Immature natural killer cell (primary cell): ENCODE measurements around the gene NQO2. TPM values are rescaled to one million over a fixed set of nuclear protein-coding genes. Genes with fewer than 3 reads are reported as not detected.
"Not testable (repeated sequence)": the region's sequence is repeated elsewhere in the genome, so short reads cannot be mapped to it uniquely, and the experiment has no call there.

Source experiments
- DNase-seq, 3 donors: peaks; one replicate each; pipeline ENCODE4 v3.0.0; 2022; ENCODE audit warnings: mixed read lengths in 1 of 3
- H3K27ac Mint-ChIP-seq, 6 donors: one replicate each; pipeline ENCODE4 v1.8.0; 2020; ENCODE audit warnings: mixed read lengths in 6 of 6, mild to moderate bottlenecking in 5 of 6, inconsistent platforms in 4 of 6, moderate library complexity in 3 of 6
- H3K27me3 Mint-ChIP-seq, 3 donors: one replicate each; pipeline ENCODE4 v1.8.0; 2020 to 2021; ENCODE audit warnings: low read depth in 3 of 3, mild to moderate bottlenecking in 3 of 3, mixed read lengths in 3 of 3, moderate library complexity in 3 of 3, inconsistent platforms in 1 of 3
- H3K36me3 Mint-ChIP-seq, 3 donors: one replicate each; pipeline ENCODE4 v1.8.0; 2020; ENCODE audit warnings: mixed read lengths in 3 of 3, inconsistent platforms in 2 of 3, mild to moderate bottlenecking in 2 of 3
- H3K4me1 Mint-ChIP-seq, 2 donors: one replicate each; pipeline ENCODE4 v1.8.0; 2020; ENCODE audit warnings: inconsistent platforms in 2 of 2, mild to moderate bottlenecking in 2 of 2, mixed read lengths in 2 of 2, moderate library complexity in 1 of 2
- H3K4me3 Mint-ChIP-seq, 5 donors: one replicate each; pipeline ENCODE4 v1.8.0; 2020; ENCODE audit warnings: mild to moderate bottlenecking in 5 of 5, mixed read lengths in 5 of 5, inconsistent platforms in 3 of 5, moderate library complexity in 3 of 5
- H3K9me3 Mint-ChIP-seq, 6 donors: one replicate each; pipeline ENCODE4 v1.8.0; 2020; ENCODE audit warnings: mild to moderate bottlenecking in 6 of 6, mixed read lengths in 6 of 6, inconsistent platforms in 4 of 6, moderate library complexity in 3 of 6
- polyA plus RNA-seq, 3 donors: library from polyadenylated mRNA; unstranded; fragments of 300-500 nt; fragmentation: Illumina TruSeq; gene quantifications; one replicate each; pipeline ENCODE4 v1.2.3, GENCODE V29; 2021

NQO2 gene
- polyA plus RNA-seq, 3 donors from 2014 or later, result 55.5 to 74.7 (median 67.9) TPM

DNA sequence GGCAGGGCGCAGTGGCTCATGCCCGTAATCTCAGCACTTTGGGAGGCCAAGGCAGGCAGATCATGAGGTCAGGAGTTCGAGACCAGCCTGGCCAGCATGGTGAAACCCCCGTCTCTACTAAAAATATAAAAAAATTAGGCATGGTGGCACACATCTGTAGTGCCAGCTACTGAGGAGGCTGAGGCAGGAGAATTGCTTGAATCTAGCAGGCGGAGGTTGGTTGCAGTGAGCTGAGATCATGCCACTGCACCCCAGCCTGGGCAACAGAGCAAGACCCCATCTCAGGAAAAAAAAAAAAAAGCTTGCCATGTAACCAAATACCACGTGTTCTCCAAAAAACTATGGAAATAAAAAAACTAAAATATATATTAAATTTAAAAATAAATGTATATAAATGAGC lies 26.5 kb upstream of the NQO2 start:
- DNase-seq, H3K36me3 Mint-ChIP-seq, H3K9me3 Mint-ChIP-seq: not testable (repeated sequence)
- H3K4me1 Mint-ChIP-seq, result peaks cover 45 to 66% of the 10 kb centered on the region in 2 donors
- H3K27me3 Mint-ChIP-seq, result peaks cover 3 to 14% (median 3%) of the 10 kb centered on the region in 3 donors
- H3K27ac Mint-ChIP-seq, result peak overlapping the region in 5 of 6 donors; percentile 79 to 95 (median 85)
- peak overlapping the region; percentile 64 to 92 (median 89) for H3K4me3 Mint-ChIP-seq

DNA sequence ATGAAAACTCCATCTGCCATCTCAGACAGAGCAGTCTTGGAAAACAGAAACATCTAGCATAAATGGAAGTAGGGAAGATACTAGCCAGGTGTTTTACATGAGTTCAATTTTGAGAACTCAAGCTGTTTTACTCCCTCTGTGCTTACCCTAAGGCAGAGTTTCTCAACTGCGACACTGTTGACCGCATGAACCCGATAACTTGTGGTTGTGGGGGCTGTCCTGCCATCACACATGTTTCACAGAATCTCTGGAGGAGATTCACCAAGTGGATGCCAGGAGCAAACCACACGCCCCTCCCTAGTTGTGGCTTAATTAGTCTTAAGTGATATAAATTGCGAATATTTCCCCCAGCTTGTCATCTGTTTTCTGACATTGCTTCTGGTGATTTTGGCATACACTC lies 26.0 kb upstream of the NQO2 start:
- peaks cover 3 to 14% (median 3%) of the 10 kb centered on the region in 3 donors for H3K27me3 Mint-ChIP-seq
- H3K36me3 Mint-ChIP-seq, result no peaks in the 10 kb centered on the region
- peak overlapping the region; percentile 25 to 81 (median 70) for H3K27ac Mint-ChIP-seq
- DNase-seq, result peak; percentile 67 to 69 (median 69)
- H3K4me3 Mint-ChIP-seq, result peak overlapping the region; percentile 57 to 83 (median 68)
- H3K4me1 Mint-ChIP-seq, result peaks cover 42 to 61% of the 10 kb centered on the region in 2 donors
- H3K9me3 Mint-ChIP-seq, result peaks cover 0 to 2% (median 0%) of the 10 kb centered on the region in 6 donors

DNA sequence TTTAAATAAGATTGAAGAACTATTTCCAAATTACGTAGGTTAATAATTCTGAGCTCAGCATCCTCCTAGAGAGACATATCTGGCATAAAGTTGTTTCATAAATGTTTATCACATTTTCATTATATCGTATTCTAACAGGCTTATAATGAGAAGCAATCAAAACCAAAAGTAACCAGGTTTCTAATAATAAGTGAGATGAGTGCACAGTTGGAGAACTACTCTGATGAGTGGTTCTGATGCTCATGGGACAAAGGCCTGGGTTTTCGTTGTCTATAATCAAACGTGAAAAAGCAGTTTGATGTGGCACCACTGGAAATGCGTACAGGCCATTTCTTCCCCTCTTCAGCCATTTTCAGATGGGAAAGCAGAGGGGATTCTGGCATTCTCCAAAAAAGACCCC lies 23.6 kb upstream of the NQO2 start:
- DNase-seq, result no peak

DNA sequence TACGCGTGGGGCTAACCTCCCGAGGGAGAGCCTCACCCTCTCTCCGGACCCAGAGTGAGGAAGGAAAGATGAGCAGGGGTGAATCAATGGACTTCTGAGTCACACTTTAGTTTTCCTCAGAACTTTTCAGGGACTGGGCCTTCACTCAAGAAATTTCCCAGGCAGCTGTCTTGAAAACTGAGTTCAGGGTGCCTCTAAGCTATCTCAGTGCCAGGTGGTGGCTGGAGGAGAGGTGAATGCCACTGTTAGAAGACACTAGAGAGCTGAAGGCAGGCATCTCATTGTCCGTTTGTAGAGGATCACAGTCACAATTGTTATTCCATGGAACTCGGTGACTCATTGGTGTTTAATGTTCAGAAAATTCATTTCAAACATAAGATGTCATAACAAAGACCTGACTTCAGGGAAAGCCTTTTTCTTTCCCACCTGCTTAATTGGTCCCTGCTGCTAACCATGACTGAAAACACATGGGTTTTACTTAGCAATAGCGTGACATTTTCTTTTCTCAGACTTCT lies 23.1 kb upstream of the NQO2 start:
- peaks cover 0 to 15% (median 3%) of the 10 kb centered on the region in 3 donors for H3K27me3 Mint-ChIP-seq
- no peak for DNase-seq
- H3K4me1 Mint-ChIP-seq, result peaks cover 25 to 37% of the 10 kb centered on the region in 2 donors

More for the DNA sequence above, 23.6 kb upstream of the NQO2 start:
- H3K9me3 Mint-ChIP-seq, result peaks cover 0 to 2% (median 0%) of the 10 kb centered on the region in 6 donors
- peaks cover 26 to 40% of the 10 kb centered on the region in 2 donors for H3K4me1 Mint-ChIP-seq
- peaks cover 0 to 16% (median 3%) of the 10 kb centered on the region in 3 donors for H3K27me3 Mint-ChIP-seq
- H3K36me3 Mint-ChIP-seq, result no peaks in the 10 kb centered on the region
- H3K4me3 Mint-ChIP-seq, result peak overlapping the region in 1 of 5 donors; percentile 38
- no peak overlapping the region for H3K27ac Mint-ChIP-seq

DNA sequence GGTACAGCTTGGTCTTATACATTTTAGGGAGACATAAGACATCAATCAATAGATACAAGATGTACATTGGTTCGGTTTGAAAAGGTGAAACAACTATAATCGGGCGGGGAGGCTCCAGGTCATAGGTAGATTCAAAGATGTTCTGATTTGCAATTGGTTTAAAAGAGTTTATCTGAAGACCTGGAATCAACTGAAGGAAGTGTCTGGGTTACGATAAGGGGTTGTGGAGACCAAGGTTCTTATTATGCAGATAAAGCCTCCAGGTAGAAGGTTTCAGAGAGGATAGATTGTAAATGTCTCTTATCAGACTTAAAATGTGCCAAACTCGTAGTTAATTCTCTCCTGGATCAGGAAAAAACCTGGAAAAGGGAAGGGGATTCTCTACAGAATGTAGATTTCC lies 22.4 kb upstream of the NQO2 start:
- Mint-ChIP-seq H3K36me3 (no peaks in the 10 kb centered on the region), H3K9me3 (peaks cover 0 to 2% (median 0%) of the 10 kb centered on the region in 6 donors), H3K27ac (no peak overlapping the region), H3K4me1 (peaks cover 19 to 30% of the 10 kb centered on the region in 2 donors), H3K27me3 (peaks cover 0 to 10% (median under 1%) of the 10 kb centered on the region in 3 donors), H3K4me3 (no peak overlapping the region)
- DNase-seq, result no peak

More for the DNA sequence above, 23.1 kb upstream of the NQO2 start:
- Mint-ChIP-seq H3K27ac (peak overlapping the region in 2 of 6 donors; percentile 39 to 67), H3K4me3 (peak overlapping the region in 1 of 5 donors; percentile 57), H3K9me3 (peaks cover 0 to 2% (median 0%) of the 10 kb centered on the region in 6 donors), H3K36me3 (no peaks in the 10 kb centered on the region)

DNA sequence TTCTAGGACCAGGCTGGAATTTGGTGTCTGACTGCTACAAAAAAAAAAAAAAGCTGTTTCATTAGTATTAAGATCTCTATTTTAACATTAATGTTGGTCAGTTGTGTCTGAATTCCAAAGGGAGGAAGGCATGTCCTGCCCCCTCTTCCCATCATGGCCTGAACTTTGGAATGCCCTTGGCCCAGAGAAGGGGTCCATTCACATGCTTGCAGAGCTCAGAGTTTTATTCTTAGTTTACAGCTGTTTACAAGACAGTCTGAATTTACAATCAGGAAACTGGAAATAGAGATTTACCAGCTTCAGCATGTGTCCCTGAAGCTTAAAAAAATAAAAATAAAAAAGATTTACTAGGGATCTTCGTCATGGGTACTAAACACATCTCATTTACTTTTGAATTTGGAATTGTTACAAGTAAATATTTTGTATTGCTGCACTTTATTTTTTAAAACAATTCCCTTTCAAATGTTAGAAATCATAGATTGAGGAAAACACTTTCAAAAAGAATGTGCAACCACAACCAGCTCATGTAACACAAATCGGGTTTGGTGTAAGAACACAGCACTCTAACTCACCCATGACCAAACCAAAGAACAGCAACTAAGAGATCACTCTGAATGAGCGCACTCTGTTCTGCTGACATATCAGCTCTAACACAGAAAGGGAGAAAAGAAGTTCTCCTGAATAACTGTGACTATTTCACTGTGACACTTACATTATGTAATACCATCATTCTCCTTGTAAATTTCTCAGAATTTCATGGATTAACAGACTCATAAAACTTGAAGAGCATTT lies 21.7 kb upstream of the NQO2 start:
- Mint-ChIP-seq H3K4me3 (no peak overlapping the region), H3K36me3 (peaks cover 0 to 4% (median 0%) of the 10 kb centered on the region in 3 donors), H3K27ac (no peak overlapping the region), H3K9me3 (peaks cover 0 to 2% (median 0%) of the 10 kb centered on the region in 6 donors), H3K4me1 (peaks cover 12 to 23% of the 10 kb centered on the region in 2 donors), H3K27me3 (peaks cover 0 to 5% (median 2%) of the 10 kb centered on the region in 3 donors)
- no peak for DNase-seq

DNA sequence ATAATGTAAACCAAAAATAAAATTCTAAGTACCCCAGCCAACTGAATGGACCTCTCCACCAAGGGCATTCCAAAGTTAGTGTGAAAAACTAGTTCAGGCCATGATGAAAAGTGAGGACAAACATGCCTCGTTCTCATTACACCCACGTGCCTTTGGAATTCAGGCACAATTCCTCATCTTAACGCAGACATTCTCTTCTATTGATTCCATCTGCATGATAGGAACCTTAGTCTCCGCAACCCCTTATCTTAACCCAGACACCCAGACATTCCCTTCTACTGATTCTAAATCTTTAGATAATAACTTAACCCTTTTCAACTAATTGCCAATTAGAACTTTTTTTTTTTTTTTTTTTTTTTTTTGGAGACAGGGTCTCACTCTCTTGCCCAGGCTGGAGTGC lies 20.8 kb upstream of the NQO2 start:
- no peak overlapping the region for H3K27ac Mint-ChIP-seq
- peaks cover 0 to 2% (median 2%) of the 10 kb centered on the region in 3 donors for H3K27me3 Mint-ChIP-seq
- DNase-seq, result no peak
- peaks cover 7 to 14% of the 10 kb centered on the region in 2 donors for H3K4me1 Mint-ChIP-seq
- H3K9me3 Mint-ChIP-seq, result peaks cover 0 to 2% (median 0%) of the 10 kb centered on the region in 6 donors
- H3K36me3 Mint-ChIP-seq, result peaks cover 0 to 4% (median 0%) of the 10 kb centered on the region in 3 donors
- no peak overlapping the region for H3K4me3 Mint-ChIP-seq

DNA sequence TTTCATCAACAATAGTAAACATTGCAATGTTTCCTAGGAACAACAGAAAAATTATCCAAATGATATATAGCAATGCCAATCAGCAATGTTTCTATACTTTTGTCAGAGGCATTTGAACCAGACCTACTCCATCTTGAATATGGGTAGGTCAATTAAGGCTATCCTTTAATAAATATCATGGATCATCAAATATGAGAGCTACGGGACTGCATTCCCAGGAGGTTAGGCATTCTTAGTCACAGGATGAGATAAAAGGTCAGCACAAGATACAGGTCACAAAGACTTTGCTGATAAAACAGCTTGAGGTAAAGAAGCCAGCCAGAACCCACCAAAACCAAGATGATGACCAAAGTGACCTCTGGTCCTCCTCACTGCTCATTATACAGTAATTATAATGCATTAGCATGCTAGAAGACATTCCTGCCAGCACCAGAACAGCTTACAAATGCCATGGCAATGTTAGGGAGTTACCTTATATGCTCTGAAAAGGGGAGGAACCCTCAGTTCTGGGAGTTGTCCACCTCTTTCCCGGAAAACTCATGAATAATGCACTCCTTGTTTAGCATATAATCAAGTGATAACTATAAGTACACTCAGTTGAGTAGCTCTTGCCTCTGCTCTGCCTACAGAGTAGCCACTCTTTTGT lies 19.8 kb upstream of the NQO2 start:
- Mint-ChIP-seq H3K27ac (no peak overlapping the region), H3K4me1 (peaks cover 3 to 6% of the 10 kb centered on the region in 2 donors), H3K9me3 (peaks cover 0 to 2% (median 0%) of the 10 kb centered on the region in 6 donors), H3K36me3 (peaks cover 0 to 4% (median 0%) of the 10 kb centered on the region in 3 donors), H3K27me3 (peaks cover 0 to 2% (median 2%) of the 10 kb centered on the region in 3 donors), H3K4me3 (no peak overlapping the region)
- no peak for DNase-seq

DNA sequence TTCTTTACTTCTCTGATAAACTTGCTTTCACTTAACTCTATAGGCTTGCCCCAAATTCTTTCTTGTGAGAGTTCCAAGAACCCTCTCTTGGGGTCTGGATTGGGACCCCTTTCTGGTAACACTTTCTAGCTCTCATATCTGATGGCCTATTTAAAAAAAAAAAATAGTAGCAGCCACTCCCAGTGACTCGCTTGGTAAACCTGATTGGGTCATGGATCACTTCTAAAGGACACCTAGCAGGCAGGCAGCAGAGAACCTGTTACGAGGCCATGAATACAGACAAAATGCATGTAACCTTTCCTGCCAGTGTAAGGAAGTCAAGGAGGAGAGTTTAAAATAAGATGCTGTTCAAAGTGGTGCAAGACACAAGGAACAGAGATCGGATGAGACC lies 19.2 kb upstream of the NQO2 start:
- Mint-ChIP-seq H3K36me3 (peaks cover 0 to 4% (median 0%) of the 10 kb centered on the region in 3 donors), H3K4me3 (no peak overlapping the region), H3K27me3 (peaks cover 0 to 2% (median 2%) of the 10 kb centered on the region in 3 donors), H3K27ac (no peak overlapping the region), H3K9me3 (peaks cover 0 to 2% (median 0%) of the 10 kb centered on the region in 6 donors), H3K4me1 (peaks cover 3 to 5% of the 10 kb centered on the region in 2 donors)
- no peak for DNase-seq

DNA sequence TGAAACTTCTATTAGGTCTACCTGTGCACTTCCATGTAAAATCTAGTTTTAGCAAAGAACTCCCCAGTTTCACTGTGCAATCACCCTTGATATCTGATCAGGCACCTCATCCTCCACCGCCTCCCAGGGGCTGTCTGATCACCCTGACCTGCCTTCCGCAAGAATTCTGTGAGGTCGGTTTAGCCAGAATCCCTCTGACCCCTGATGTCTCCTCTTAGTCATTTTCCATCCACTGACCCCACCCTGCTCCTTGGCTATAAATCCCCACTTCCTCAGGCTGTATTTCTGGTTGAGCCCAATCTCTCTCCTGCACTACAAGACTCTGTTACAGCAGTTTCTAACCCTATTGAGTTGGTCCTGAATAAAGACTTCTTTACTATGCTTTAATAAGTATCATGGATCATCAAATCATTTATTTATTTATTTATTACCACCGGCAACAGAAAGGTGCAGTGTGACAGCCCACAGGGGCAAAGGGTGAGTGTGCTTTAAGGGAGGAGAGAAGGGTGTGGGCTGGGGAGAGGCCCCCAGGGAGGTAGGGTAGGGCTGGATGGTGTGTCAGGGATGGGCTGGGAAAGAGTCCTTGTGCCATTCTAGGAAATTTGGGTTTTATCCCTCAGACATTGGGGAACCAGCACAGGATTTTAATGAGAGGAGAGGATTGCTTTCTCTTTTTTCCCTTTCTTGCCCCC lies 17.1 kb upstream of the NQO2 start:
- no peaks in the 10 kb centered on the region for H3K9me3 Mint-ChIP-seq
- peaks cover 0 to 4% (median 0%) of the 10 kb centered on the region in 3 donors for H3K36me3 Mint-ChIP-seq
- H3K27ac Mint-ChIP-seq, result peak overlapping the region in 1 of 6 donors; percentile 53
- no peak for DNase-seq
- no peak overlapping the region for H3K4me3 Mint-ChIP-seq
- H3K4me1 Mint-ChIP-seq, result peaks cover 12 to 13% of the 10 kb centered on the region in 2 donors
- H3K27me3 Mint-ChIP-seq, result peaks cover 0 to 2% (median 2%) of the 10 kb centered on the region in 3 donors

DNA sequence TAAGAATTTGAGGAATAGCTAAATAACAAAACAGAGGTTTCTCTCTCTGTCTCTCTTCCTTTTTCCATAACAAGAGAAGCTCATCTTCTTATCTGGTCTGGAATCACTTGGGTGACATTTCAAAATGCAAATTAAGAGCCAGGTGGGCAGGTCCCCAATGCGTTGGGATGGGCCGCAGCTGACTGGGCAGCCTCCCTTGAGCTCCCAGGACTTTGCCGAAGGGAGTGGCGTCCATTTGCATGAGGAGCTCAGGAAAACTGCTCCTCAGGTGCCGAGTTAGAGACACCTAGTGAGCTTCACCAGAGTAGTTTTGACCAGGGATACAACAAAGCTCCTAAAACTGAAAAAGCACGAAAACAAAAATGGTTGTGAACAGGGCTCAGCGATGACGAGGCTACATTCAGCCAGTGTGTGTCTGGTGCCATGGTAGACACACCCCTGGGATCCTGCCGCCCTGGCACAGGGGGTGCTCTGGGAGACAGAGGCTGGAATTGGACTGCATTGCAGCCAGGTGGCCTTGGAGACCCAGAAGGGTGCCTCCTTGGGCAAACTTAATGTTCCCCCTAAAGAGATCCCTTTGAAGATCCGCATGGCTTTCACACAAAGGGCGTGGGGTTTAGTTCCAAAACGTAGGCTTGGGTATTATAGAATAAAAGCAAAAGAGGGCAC lies 14.8 kb upstream of the NQO2 start:
- no peak overlapping the region for H3K27ac Mint-ChIP-seq
- no peak overlapping the region for H3K4me3 Mint-ChIP-seq

DNA sequence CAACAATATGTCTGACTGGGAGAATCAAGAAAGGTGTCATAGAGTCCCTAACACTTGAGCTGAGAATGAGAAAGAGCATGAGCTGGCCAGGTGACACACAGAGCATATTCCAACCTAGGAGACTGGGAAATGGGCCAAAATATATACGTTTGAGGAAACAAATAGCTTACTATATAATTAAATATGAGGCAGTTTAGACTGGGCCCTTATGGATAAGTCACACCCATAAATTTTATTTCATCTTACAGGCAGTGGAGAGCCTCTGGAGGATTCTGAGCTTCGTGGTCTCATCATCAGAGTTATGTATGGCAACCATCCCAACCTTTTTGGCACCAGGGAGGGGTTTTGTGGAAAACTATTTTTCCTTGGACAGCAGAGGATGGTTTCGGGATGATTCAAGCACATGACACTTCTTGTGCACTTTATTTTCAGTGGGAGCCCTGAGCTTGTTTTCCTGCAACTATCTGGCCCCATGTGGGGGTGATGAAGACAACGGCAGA lies 12.9 kb upstream of the NQO2 start:
- Mint-ChIP-seq H3K4me3 (peak overlapping the region in 4 of 5 donors; percentile 15 to 98 (median 60)), H3K27ac (peak overlapping the region in 4 of 6 donors; percentile 32 to 97 (median 84)), H3K4me1 (peaks cover 39% of the 10 kb centered on the region in 2 donors), H3K36me3 (peaks cover 0 to 4% (median 0%) of the 10 kb centered on the region in 3 donors), H3K27me3 (peaks cover 5 to 15% (median 13%) of the 10 kb centered on the region in 3 donors), H3K9me3 (no peaks in the 10 kb centered on the region)
- DNase-seq, result no peak

More for the DNA sequence above, 14.8 kb upstream of the NQO2 start:
- peaks cover 23 to 25% of the 10 kb centered on the region in 2 donors for H3K4me1 Mint-ChIP-seq
- H3K9me3 Mint-ChIP-seq, result no peaks in the 10 kb centered on the region
- peaks cover 0 to 4% (median 0%) of the 10 kb centered on the region in 3 donors for H3K36me3 Mint-ChIP-seq
- no peak for DNase-seq
- peaks cover 5 to 15% (median 11%) of the 10 kb centered on the region in 3 donors for H3K27me3 Mint-ChIP-seq
